Measurements from ENCODE around the gene GREB1L. TPM values are rescaled to one million over a fixed set of nuclear protein-coding genes. Genes with fewer than 3 reads are reported as not detected.

The GREB1L gene
- total RNA-seq, 2 experiments from 2014 or later: not detected

DNA sequence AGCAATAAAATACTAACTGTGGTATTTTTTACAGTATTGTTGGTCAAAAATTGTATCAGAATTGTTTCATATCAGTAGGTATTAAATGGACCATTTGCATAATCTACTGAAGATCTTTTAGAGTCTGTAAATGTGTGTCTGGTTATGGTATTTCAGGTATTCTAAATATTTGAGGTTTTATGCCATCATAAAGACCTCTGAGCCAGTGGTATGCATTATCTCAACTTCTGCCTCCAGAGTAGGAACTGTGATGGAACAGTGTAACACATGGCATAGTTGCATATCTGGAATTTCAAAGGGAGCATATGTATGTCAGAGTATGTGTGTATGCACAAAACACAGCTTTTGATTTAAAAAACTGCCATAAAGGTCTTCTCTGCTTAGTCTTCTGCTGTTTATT, 15.4 kb downstream of the GREB1L start:
- Histone ChIP-seq H3K36me3 (ENCODE audit: insufficient read depth, low read length) (no peaks in the 10 kb centered on the region), H3K9me2 (ENCODE audit: insufficient read depth, low read length) (no peaks in the 10 kb centered on the region), H2AFZ (ENCODE audit: low read length) (no peak overlapping the region), H4K20me1 (ENCODE audit: insufficient read depth, low read length) (no peaks in the 10 kb centered on the region), H3K4me1 (ENCODE audit: insufficient read depth, low read length, poor library complexity, severe bottlenecking) (no peaks in the 10 kb centered on the region), H3K4me2 (ENCODE audit: low read length) (no peak overlapping the region), H3K79me2 (ENCODE audit: insufficient read depth, low read depth, low read length) (no peaks in the 10 kb centered on the region), H3K9me3 (ENCODE audit: low read length) (no peaks in the 10 kb centered on the region), H3K4me3 (ENCODE audit: low read depth, low read length, poor library complexity, severe bottlenecking) (no peak overlapping the region), H3K27ac (ENCODE audit: low read depth, low read length, poor library complexity, severe bottlenecking) (no peak overlapping the region)
- POLR2A ChIA-PET: no interaction called here
- CTCF ChIA-PET (ENCODE audit: unreplicated experiment): no interaction called here
- intact Hi-C loops (cut with micrococcal nuclease; ENCODE audit: unreplicated experiment): no loop called here
- DNase-seq (ENCODE audit: low spot score): no peak
- TF ChIP-seq, protein P1, sequence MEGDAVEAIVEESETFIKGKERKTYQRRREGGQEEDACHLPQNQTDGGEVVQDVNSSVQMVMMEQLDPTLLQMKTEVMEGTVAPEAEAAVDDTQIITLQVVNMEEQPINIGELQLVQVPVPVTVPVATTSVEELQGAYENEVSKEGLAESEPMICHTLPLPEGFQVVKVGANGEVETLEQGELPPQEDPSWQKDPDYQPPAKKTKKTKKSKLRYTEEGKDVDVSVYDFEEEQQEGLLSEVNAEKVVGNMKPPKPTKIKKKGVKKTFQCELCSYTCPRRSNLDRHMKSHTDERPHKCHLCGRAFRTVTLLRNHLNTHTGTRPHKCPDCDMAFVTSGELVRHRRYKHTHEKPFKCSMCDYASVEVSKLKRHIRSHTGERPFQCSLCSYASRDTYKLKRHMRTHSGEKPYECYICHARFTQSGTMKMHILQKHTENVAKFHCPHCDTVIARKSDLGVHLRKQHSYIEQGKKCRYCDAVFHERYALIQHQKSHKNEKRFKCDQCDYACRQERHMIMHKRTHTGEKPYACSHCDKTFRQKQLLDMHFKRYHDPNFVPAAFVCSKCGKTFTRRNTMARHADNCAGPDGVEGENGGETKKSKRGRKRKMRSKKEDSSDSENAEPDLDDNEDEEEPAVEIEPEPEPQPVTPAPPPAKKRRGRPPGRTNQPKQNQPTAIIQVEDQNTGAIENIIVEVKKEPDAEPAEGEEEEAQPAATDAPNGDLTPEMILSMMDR (conservative IDR thresholded peaks at IDR 0.05; ENCODE audit: low read length): no peak
- TF ChIP-seq EZH2phosphoT487 (IDR thresholded peaks at IDR 0.05; ENCODE audit: borderline replicate concordance, low read depth, low read length): no peak
- BruUV-seq (replicated peaks): no TSS peak

DNA sequence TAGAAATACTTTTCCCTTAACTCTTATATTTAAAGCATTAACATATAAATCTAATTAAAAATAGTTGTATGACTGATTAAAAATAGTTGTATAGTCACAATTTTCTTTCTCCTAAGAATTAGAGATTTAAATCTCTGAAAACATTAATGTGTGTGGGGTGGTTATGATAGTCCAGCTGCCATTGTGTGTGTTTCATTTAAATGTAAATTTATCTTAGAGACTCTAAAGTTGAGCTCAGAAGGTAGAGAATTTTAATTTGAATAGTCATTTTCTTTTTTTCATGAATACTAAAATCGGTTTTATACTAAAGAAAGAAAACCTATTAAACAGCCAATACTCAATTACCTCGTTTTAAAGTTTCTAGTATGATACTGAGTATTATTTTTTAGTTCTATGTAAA, 18.6 kb downstream of the GREB1L start:
- Histone ChIP-seq H4K20me1 (ENCODE audit: insufficient read depth, low read length) (no peaks in the 10 kb centered on the region), H3K4me3 (ENCODE audit: low read depth, low read length, poor library complexity, severe bottlenecking) (no peak overlapping the region), H3K4me1 (ENCODE audit: insufficient read depth, low read length, poor library complexity, severe bottlenecking) (no peaks in the 10 kb centered on the region), H3K9me3 (ENCODE audit: low read length) (no peaks in the 10 kb centered on the region), H3K27ac (ENCODE audit: low read depth, low read length, poor library complexity, severe bottlenecking) (no peak overlapping the region), H2AFZ (ENCODE audit: low read length) (no peak overlapping the region), H3K79me2 (ENCODE audit: insufficient read depth, low read depth, low read length) (no peaks in the 10 kb centered on the region), H3K4me2 (ENCODE audit: low read length) (no peak overlapping the region), H3K9me2 (ENCODE audit: insufficient read depth, low read length) (no peaks in the 10 kb centered on the region), H3K36me3 (ENCODE audit: insufficient read depth, low read length) (no peaks in the 10 kb centered on the region)
- intact Hi-C loops (cut with micrococcal nuclease; ENCODE audit: unreplicated experiment): no loop called here
- no peak for TF ChIP-seq EZH2phosphoT487 (IDR thresholded peaks at IDR 0.05; ENCODE audit: borderline replicate concordance, low read depth, low read length)
- TF ChIP-seq, protein P1 (conservative IDR thresholded peaks at IDR 0.05; ENCODE audit: low read length): no peak
- CTCF ChIA-PET (ENCODE audit: unreplicated experiment): no interaction called here
- POLR2A ChIA-PET: interaction anchor here (1.1 kb wide), 1 partner anchor 14 kb away, joined by 3 read pairs; no protein-coding TSS in a partner anchor
- DNase-seq (ENCODE audit: low spot score): no peak
- BruUV-seq (replicated peaks): no TSS peak

DNA sequence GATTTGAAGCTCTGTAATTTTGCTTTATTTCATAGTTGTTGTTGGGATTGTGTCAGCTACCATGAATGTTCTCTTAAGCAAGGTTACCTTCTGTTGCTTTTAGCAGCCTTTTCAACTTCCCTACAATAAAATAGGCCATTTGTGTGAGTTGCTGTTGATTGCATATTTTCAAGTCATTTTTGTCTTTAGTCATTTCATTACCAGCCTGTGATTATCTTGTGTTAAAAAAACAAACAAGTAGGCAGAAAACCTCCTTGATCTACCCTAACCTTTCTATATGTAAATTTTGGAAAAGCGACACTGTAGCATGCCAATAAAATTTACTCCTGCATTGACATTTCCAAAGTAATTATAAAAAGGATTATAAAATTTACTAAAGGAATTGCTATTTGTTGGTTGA, 19.3 kb downstream of the GREB1L start:
- no TSS peak for BruUV-seq (replicated peaks)
- Histone ChIP-seq H3K27ac (ENCODE audit: low read depth, low read length, poor library complexity, severe bottlenecking) (no peak overlapping the region), H3K36me3 (ENCODE audit: insufficient read depth, low read length) (no peaks in the 10 kb centered on the region), H3K9me2 (ENCODE audit: insufficient read depth, low read length) (no peaks in the 10 kb centered on the region), H3K9me3 (ENCODE audit: low read length) (no peaks in the 10 kb centered on the region), H2AFZ (ENCODE audit: low read length) (no peak overlapping the region), H3K79me2 (ENCODE audit: insufficient read depth, low read depth, low read length) (no peaks in the 10 kb centered on the region), H3K4me3 (ENCODE audit: low read depth, low read length, poor library complexity, severe bottlenecking) (no peak overlapping the region), H4K20me1 (ENCODE audit: insufficient read depth, low read length) (no peaks in the 10 kb centered on the region), H3K4me1 (ENCODE audit: insufficient read depth, low read length, poor library complexity, severe bottlenecking) (no peaks in the 10 kb centered on the region), H3K4me2 (ENCODE audit: low read length) (no peak overlapping the region)
- intact Hi-C loops (cut with micrococcal nuclease; ENCODE audit: unreplicated experiment): no loop called here
- CTCF ChIA-PET (ENCODE audit: unreplicated experiment): no interaction called here
- POLR2A ChIA-PET: interaction anchor here (1.1 kb wide), 1 partner anchor 15 kb away, joined by 3 read pairs; no protein-coding TSS in a partner anchor
- DNase-seq (ENCODE audit: low spot score): no peak
- no peak for TF ChIP-seq EZH2phosphoT487 (IDR thresholded peaks at IDR 0.05; ENCODE audit: borderline replicate concordance, low read depth, low read length)
- TF ChIP-seq, protein P1 (conservative IDR thresholded peaks at IDR 0.05; ENCODE audit: low read length): no peak
